HEK293T (cell line): ENCODE measurements around the gene LIN37.

Experiments
- ARNT ChIP-seq: fragments of 450-650 bp; IDR thresholded peaks from 2 replicates; pipeline ENCODE4 v1.6.1; 2017; ENCODE audit warnings: mild to moderate bottlenecking
- CTBP1 ChIP-seq: fragments of 450-650 bp; IDR thresholded peaks from 2 replicates; pipeline ENCODE4 v1.6.1; 2016; ENCODE audit warnings: borderline replicate concordance
- FOXA1 ChIP-seq: fragments of 450-650 bp; IDR thresholded peaks from 2 replicates; pipeline ENCODE4 v1.6.1; 2016; ENCODE audit warnings: mild to moderate bottlenecking
- FOXK2 ChIP-seq: fragments of 450-650 bp; IDR thresholded peaks from 2 replicates; pipeline ENCODE4 v1.6.1; 2016; ENCODE audit warnings: mild to moderate bottlenecking
- FOXM1 ChIP-seq: fragments of 450-650 bp; IDR thresholded peaks from 2 replicates; pipeline ENCODE4 v1.6.1; 2017; ENCODE audit warnings: mild to moderate bottlenecking, borderline replicate concordance
- SP1 ChIP-seq: fragments of 450-650 bp; IDR thresholded peaks from 2 replicates; pipeline ENCODE4 v1.6.1; 2017
- SUZ12 ChIP-seq: fragments of 450-650 bp; IDR thresholded peaks from 2 replicates; pipeline ENCODE4 v1.6.1; 2016; ENCODE audit warnings: mild to moderate bottlenecking
- TARDBP ChIP-seq: fragments of 450-650 bp; IDR thresholded peaks from 2 replicates; pipeline ENCODE4 v1.6.1; 2016
- ZNF384 ChIP-seq: fragments of 450-650 bp; IDR thresholded peaks from 2 replicates; pipeline ENCODE4 v1.6.1; 2016
- TF ChIP-seq, protein P1 (sequence below): fragments of 450-650 bp; IDR thresholded peaks from 2 replicates; pipeline ENCODE4 v1.6.1; 2016

DNA sequence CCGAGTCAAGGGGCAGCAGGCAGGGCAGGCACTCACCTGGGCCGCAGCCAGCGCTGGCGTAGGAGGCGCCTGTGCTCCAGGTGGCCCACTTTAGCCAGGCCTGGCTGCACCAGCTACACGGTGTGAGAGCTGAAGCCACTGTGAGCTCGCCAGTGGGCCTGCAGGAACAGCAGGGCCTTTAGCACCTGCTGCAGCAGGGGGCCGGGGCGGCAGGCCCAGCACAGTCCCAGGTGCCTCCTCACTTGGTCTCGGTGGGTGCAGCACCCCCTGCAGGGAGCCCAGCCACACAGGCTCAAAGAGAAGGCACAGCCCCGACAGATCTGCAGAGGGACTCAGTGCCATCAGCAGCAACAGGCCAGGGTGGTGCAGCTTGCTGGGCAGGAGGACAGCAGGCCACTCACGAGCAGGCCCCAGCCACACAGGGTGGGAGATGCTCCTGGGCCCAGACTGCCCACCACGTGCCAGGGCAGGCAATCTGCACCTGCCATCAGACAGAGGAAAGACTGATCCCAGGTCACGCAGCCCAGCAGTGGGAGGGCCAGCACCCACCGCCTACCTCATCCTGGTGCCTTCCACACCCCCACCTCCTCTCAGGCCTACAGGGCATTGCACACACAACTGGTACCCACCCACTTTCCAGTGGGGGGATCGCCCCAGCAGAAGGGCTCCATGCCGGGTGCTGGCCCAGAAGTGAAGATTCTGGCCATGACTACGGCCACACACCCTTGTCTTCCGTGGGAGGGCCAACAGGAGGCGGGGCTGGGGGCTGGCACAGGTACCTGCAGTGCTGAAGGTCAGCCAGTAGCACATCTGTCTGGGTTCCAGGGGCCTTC lies 42.8 kb downstream of the LIN37 start:
- TF ChIP-seq ARNT (no peak), SUZ12 (no peak), CTBP1 (no peak), FOXM1 (no peak), FOXA1 (no peak), SP1 (no peak), TARDBP (no peak), ZNF384 (no peak), FOXK2 (no peak)
- TF ChIP-seq, protein P1, sequence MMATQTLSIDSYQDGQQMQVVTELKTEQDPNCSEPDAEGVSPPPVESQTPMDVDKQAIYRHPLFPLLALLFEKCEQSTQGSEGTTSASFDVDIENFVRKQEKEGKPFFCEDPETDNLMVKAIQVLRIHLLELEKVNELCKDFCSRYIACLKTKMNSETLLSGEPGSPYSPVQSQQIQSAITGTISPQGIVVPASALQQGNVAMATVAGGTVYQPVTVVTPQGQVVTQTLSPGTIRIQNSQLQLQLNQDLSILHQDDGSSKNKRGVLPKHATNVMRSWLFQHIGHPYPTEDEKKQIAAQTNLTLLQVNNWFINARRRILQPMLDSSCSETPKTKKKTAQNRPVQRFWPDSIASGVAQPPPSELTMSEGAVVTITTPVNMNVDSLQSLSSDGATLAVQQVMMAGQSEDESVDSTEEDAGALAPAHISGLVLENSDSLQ: no peak
